ENCODE results near the gene ADAM12.

- TF ChIP-seq NFRKB (IDR thresholded peaks at IDR 0.05) (no peak), SUZ12 (IDR thresholded peaks at IDR 0.05) (no peak), SP1 (IDR thresholded peaks at IDR 0.05) (no peak), TARDBP (IDR thresholded peaks at IDR 0.05) (no peak), FOXM1 (IDR thresholded peaks at IDR 0.05; ENCODE audit: borderline replicate concordance) (no peak), ELF4 (IDR thresholded peaks at IDR 0.05) (no peak), BHLHE40 (IDR thresholded peaks at IDR 0.05; ENCODE audit: borderline replicate concordance) (no peak), FOXA1 (IDR thresholded peaks at IDR 0.05) (no peak), CTBP1 (IDR thresholded peaks at IDR 0.05; ENCODE audit: borderline replicate concordance) (no peak), HDGF (IDR thresholded peaks at IDR 0.05; ENCODE audit: borderline replicate concordance) (no peak), FOXK2 (IDR thresholded peaks at IDR 0.05) (no peak), ARNT (IDR thresholded peaks at IDR 0.05) (no peak), PKNOX1 (IDR thresholded peaks at IDR 0.05) (no peak), ZNF384 (IDR thresholded peaks at IDR 0.05) (no peak)
Observed at GRCh38 chr10:126423732-126424491, 35.6 kb upstream of the ADAM12 start.
